HTR-8/SVneo (cell line): ENCODE measurements around the gene SYNDIG1.

ENCODE experiments used
- DNase-seq: peaks from one replicate; pipeline ENCODE4 v3.0.0; 2011; ENCODE audit warnings: low spot score, mixed read lengths; ENCODE audit not compliant: insufficient read length
- FAIRE-seq: peaks from 2 replicates; lab custom pipeline; 2011; peaks lifted over from hg19 to GRCh38; lab: Jason Lieb, UNC

Gene SYNDIG1

DNA sequence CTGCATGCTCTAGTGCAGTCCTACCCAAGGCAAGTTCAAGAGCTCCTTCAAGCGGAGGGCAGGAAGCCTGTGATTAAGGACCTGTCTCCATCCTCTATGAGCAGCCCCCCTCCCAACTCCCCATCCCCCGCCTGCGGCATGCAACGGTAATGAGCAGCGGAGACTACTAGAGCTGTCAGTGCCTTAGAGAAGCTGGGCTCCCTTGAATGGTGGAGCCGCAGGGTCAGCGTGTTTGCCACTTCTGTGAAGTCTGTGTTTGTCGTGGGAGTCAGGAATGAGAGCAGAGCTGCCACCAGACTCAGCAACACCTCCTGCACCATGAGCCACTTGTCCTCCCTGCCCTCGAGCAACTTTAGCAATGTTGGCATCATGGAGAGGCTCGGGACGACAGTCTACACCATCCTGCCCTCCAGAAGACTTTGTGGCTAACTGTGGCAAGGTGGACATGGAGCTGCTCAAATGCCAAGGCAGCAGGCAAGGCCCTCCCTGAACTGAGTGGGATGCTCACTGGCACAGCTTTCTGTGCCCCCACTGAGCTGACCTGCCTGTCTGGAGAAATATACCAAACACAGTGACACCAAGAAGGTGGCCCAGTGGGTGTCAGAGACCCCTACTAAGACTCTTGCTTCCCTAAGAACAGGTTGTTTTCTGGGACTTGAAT, 23.8 kb upstream of the SYNDIG1 start:
- FAIRE-seq: no peak
- DNase-seq: no peak

DNA sequence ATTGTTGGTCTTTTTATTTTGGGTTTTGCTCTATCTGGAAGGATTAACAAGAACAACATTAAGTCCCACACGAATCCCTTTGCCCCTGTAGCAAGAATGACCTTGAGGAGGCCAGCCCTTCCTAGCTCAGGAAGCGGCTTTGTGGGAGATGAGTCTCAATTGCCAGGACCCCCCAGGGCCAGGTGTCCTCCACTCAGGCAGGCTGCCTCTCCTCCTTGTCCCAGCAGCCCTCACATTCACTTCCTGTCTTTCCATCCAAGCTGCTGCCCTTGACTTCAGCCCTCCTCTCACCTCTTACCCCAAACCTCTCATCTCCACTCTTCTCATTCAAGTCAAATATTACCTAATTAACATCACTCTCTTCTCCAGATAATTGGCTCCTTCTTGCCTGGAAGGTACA, 22.6 kb upstream of the SYNDIG1 start:
- FAIRE-seq: no peak

DNA sequence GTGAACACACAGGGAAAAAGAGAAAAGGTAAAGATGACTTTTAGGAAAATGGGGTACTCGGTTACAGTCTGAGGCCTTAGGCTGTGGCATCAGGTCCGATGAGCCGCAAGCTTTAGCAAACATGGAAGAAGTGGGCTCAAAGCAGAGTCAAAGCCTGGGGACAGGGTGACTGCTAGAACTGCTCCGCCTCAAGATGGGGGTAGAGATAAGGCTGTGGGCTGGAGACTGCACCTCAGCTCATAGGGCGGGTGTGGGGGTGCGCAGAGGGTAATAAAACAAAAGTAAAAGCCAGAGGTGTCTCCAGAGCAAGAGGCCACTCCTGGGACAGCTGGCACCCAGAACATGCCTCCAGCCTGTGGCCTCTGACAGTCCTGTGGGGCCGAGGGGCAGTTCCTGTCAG, 21.3 kb upstream of the SYNDIG1 start:
- FAIRE-seq (no peak), DNase-seq (no peak)

More for the DNA sequence above, 22.6 kb upstream of the SYNDIG1 start:
- no peak for DNase-seq

DNA sequence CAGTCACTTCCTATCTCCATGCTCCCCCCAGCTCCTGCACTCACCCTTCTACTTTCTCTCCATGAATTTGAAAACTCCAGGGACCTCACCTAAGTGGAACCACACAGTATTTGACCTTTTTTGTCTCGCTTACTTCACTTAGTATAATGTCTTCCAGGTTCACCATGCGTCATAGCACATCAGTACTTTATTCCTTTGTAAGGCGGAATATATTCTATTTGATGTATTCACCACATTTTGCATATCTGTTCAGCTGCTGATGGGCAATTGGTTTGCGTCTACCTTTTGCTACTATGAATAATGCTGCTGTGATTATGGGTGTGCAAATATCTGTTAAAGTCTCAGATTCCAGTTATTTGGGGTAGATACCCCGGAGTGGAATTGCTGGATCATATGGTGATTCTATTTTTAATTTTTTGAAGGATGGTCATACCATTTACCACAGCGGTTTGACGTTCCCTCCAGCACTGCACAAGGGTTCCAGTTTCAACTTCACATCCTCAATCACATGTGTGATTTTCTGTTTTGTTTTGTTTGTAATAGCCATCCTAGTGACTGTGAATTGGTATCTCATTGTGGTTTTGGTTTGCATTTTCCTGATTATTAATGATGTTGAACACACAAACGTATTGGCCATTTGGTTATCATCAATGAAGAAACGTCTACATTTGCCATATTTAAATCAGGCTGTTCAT, 20.3 kb upstream of the SYNDIG1 start:
- DNase-seq: no peak
- FAIRE-seq: no peak

DNA sequence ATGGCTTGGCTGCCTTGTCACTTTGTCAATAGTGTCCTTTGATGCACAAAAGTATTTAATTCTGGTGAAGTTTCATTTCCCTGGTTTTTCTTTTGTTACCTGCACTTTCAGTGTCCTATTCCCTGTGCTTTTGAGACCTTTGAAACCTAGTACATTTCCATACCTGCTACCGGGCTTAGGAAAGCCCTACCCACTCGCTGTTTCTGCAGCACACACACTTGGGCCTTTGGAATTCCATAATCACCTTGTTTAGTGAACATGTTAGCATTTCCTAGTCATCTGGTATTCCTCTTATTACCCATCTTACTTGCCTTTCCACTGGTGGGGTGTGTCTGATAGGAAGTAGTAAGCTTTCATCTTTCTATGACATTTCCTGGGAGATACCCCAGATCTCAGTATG, 19.3 kb upstream of the SYNDIG1 start:
- DNase-seq: no peak
- no peak for FAIRE-seq

DNA sequence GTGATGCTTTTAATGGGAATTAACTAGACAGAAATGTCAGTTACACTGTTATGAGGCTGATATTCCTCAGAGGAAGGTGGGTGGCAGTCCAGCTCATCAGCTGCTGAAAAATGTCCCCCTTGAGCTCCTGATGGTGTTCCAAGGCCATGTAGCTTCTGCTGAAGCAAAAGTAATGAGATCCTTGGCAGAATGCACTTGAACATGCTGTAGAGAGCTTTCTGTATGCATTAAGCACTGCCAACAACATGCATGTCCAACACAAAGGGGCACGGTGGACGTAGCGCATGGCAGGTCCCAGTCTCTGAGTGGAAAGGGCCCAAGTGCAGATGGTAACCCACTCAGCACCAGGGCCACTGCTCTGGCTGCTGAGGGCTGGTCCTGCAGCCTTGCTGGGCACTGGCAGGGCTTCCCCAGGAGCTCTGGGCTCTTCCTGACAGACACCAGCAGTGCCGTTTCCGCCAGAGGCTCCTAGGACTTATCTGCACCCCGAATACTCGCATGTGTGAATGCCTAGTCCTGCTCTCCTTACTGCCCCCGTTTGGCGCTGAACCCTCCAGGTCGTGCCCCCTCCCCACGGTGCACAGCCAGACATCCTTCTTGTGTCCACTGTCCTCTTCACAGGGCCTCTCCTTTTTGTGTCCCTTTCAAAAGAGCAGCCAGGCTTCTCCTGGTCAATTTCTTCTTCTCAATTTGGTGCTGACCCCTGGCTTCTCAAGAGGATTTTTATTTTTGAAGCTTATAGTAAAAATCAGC, 18.6 kb upstream of the SYNDIG1 start:
- no peak for FAIRE-seq
- DNase-seq: no peak

DNA sequence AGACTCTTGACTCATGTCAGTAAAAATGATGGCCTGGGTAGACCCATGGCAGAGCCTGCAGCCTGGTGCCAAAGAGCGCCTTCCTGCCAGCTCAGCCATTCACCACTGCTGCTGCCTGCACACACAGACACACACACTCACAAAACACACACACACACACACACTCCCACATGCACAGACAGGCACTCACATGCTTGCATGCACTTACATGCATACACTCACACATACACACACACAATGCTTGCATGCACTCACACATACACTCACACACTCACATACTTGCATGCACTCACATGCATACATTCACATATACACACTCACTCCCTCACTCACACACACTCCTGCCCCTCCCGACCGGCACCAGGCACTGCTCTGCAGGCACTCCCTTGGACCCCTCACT, 18.0 kb upstream of the SYNDIG1 start:
- DNase-seq: no peak
- FAIRE-seq: no peak

DNA sequence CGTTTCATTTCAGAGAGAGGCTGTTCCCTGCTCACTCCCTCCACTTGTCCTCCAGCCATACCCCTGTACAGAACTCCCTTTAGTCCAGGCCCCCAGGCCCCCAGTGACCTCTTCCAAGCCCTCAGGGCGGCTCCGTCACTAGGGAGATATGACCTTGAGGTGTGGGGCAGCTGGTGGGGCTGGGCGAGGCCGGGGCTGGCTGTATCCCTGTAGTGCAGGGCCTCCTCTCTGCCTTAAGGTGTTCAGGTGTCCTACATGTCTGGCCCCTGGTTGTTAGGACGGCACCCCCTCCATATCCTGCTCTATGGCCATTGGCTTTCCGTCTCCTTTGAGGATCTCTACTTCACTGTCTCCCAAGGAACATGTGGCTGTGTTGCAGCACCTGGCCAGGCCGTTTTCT, 17.4 kb upstream of the SYNDIG1 start:
- FAIRE-seq: no peak
- DNase-seq: no peak

DNA sequence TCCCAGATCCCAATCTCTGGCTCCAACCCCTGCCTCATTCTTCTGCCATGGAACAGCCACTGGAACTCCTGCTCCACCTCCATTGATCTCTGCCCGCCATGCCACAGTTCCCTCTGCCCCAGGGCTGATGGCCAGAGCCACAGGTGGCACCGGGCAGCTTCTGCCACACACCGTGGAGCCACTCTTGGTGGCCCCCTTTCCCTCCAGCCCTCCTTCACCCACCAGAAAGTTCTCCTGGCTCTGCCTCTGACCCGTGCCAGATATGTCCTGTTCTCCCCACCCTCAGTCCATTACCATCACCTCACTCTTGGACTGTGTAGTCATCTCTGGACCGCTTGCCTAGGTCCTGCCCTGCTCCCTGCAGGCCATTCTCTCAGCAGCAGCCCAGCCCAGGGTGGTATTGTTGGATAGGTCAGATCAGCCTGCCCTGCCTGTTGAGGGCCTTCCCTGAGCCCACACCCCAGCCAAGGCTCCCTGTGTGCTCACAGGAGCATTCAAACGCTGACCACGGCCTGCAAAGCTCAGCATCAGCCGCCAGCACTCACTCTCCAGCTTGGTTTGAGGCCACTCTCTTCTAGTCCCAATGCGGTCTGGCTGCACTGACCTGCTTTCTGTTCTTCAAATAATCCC, 16.8 kb upstream of the SYNDIG1 start:
- FAIRE-seq (no peak), DNase-seq (no peak)

DNA sequence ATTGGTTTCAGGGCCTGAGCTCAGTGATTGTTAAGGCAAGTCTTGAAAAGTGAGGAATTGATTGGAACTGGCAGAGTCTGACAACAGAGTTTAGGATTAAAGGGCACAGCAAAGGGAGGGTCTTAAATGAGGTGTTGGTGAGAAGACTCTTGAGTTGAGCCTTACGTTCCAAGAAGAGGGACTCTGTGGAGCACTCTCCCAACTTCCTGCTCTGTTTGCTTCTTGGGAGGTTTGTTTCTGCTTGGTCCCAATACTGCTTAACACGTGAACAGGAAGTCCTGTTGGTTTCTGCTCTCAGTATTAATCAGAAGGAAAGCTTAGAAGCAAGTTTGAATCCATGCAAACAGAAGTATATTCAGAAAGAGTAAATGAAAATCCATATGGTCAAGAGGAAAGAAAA, 15.6 kb upstream of the SYNDIG1 start:
- FAIRE-seq (no peak), DNase-seq (no peak)

DNA sequence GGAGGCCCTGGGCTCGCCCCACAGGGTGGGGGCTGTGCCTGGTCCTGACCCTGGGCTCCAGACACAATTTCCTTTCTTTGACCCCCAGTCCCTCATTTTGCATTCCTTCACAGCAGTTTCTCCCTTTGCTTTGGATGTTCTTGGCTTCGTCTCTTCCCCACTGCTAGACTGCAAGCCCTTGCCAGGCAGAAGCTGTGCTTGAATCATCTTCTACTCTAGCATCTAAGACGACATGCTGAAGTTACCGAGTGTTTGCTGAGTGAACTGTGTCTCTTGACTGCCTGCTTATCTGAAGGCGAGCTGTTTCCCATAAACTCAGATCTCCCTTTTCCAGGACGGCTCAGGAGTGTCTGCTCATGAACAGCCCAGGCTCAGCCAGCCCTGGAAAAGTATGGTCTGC, 14.3 kb upstream of the SYNDIG1 start:
- no peak for DNase-seq
- FAIRE-seq: no peak

DNA sequence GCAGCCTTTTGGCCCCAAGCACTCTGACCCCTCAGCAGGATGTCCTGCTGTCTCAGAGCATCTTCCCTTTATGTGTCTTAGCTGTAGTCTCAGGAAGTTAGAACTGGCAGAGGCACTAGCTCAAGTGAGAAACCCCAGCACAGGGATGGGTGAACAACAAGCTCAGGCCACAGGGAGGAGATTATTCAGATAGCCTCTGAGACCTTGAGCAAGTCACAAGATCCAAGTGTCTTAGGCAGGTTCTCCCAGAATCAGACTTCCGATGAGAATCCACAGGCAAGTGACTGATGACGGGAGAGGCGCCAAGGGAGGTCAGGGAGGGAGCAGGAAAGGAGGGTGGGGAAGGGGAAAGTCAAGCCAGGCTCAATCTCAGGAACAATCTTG, 13.0 kb upstream of the SYNDIG1 start:
- FAIRE-seq: no peak
- DNase-seq: no peak

DNA sequence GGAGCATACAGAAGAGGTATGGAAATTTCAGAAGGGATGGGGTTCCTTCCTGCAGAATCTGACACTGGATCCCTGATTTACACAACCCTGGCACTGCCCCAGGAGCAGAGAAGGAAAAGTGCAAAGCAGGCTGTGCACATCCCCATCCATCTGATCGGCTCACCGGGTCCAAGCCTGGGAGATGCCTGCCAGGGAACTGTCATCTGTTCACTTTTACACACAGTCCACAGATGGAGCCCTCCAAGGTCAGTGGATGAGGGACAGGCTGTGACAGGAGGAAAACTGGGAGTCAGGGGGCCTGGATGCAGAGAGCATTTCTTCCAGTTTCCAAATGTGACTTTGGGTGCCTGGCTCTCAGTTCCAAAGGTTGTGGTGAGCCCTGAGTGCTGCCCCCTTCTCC, 11.0 kb upstream of the SYNDIG1 start:
- DNase-seq (no peak), FAIRE-seq (no peak)

DNA sequence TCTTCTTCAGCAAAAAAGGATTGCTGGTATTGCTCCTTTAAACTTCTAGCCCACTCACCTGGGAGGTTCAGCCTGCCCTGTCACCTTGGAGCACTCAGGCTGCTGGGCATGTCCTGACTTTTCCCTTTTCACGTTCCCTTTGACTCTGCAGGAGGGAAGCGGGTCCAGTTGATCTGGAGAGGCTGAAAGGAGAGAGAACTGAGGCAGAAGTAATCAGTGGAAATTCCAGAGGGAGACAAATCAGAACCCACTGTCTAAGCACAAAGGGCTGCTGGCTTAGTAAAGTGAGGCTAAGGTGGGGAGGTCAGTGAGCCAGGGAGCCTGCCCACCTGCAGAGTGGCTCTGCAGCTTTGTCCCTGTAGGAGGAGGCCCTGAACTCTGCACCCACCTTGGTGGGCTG, 9.7 kb upstream of the SYNDIG1 start:
- DNase-seq (no peak), FAIRE-seq (no peak)

DNA sequence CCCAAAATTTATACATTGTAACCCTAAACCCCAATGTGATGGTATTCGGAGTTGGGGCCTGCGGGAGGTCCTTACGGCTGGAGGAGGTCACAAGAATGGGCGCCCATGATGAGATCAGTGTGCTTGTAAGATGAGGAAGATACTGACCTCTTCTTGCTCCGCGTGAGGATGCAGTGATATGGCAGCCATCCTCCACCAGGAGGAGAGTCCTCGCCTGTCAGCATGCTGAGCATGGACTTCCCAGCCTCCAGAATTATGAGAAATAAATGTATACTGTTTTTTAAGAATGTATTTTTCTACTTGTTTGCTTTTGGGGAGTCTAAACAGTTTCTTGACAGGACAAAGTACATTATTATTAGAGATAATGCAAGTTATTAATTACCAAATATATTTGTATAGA, 8.7 kb upstream of the SYNDIG1 start:
- DNase-seq (no peak), FAIRE-seq (no peak)

DNA sequence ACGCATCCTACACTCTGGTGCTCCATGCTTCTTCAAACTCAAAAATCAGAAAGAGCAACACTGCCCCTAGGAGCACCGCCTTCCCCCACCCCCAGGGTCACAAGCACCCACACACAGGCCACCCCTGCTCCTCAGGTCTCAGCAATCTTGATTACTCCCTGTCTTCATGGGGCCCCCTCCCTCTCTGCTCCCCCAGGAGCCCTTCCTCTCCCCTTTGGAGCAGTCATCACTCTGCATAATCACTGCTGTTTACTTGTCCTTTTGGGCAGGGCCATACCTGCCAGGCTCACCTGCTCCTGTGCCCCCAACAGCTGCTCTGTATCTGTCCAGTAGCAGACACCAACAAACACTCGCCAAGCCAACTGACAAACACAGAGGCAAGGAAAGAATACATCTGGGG, 7.6 kb upstream of the SYNDIG1 start:
- FAIRE-seq: no peak
- DNase-seq: no peak

DNA sequence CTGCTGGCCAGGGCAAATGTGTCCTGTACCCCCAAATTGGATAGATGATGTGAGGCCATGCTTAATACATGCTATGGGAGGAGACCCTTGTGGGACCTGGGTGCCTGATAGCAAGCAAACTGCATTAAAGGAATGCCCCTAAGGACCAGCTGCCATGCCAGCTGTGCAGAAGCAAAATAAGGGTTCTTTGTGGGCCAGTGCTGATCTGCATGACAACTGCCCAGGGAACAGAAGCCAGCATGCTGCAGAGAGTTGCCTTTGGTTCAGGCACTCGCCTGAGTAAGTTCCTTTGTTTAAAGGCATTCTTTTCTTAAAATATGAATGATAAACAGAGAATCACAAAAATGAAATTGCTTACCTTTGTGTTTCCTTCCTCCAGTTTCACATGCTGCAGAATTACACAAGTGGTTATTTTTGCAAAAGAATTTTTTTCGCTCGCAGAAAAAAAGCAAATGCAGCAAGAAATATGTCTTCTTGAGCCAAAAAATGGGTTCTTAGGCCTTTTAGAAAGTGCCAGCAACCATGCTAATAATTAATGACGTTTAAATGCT, 6.9 kb upstream of the SYNDIG1 start:
- DNase-seq: no peak
- FAIRE-seq: no peak

DNA sequence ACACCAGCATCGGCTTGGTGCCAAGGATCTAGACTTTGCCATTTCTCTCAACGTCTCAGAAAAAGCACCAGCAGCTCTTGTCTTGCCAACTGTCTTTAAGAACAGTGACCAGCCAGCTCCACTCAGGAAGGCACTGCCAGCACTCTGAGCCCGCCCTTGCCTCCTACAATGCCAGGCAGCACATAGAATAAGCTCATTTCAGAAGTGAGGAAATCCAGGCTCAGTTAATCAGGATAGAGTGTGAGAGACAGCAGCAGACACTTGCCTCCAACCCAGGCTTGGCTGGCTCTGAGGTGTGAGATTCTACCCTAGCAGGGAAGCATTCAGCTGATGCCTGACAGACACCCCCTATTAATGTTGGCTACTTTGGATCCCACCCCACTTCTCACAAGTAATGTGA, 4.3 kb upstream of the SYNDIG1 start:
- DNase-seq (no peak), FAIRE-seq (no peak)

DNA sequence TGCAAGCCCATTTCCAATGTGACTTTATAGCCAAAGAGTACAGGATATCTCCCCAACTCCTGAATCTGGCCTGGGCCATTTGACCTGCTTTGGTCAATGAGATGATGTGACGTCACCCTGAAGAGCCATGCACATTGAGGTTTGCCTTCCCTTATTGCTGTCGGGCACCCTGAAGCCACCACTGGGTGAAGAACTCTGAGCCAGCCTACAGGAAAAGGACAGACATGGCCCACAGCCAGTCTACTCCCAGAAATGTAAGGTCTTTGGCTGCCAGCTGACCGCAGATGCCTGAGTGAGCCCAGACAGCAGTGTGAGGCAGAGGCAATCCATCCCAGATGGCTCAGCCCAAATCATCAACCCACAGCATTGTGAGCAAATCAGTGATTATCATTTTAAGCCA, 3.7 kb upstream of the SYNDIG1 start:
- DNase-seq (no peak), FAIRE-seq (no peak)

DNA sequence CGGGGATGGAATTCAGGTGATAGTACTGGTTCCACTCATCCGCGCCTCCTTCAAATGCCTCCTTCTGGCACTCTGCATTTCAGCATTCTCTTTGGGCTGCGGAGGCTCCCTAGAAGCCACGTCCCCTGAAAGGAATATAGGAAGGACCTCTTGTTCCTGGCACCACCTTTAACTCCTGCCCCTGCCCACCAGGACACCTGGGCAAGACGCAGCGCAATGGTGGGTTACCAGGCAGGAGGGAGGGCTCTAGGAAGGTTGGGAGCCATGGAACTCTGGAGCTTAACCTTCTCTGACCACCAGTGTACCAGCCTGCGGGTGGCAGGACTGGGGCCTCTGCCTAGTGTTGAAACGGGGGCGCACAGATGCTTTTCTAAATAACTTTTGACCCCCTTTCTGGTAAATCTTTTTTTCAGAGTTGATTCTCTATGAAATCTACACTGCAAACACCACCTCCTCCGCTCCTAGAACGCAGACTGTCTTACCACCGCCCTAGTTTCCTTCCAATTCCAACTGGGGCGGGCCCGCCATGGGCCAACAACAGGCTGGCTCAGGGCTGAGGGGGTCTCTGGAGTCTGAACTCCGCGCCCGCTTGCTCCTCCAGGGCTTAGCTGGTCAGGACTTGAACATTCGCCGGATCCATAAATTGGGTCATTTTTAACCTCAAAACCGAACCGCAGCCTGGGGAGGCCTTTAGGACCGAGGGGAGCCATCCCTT, 871 bp upstream of the SYNDIG1 start:
- DNase-seq: no peak

More for the DNA sequence above, 871 bp upstream of the SYNDIG1 start:
- no peak for FAIRE-seq
